IMR-90 (cell line): Measurements from ENCODE around the gene FER. TPM values are rescaled to one million over a fixed set of nuclear protein-coding genes. Genes with fewer than 3 reads are reported as not detected.

ENCODE experiments used
- ATAC-seq: fragments of 200-7000 bp; cut with Tn5 transposase; 2 replicates; pipeline ENCODE4 v1.9.1; 2020; ENCODE audit warnings: low read depth, mild to moderate bottlenecking, moderate library complexity
- BruUV-seq: library from RNA; stranded (reverse); fragments of 400-500 nt; replicated peaks from 2 replicates; lab custom pipeline; 2021; lab: Mats Ljungman, UMichigan
- CTCF ChIA-PET: fragments of 300-600 bp; formaldehyde crosslinking; extraction: SDS; loops from one replicate; lab custom pipeline; 2021; ENCODE audit warnings: antibody characterized with exemption; lab: Yijun Ruan, JAX
- POLR2A ChIA-PET: fragments of 300-600 bp; sonication (Branson Sonifier 250); formaldehyde crosslinking; loops from one replicate; lab custom pipeline; 2022; ENCODE audit warnings: antibody characterized with exemption; ENCODE audit not compliant: unreplicated experiment; lab: Charles Lee
- DNase-seq: peaks from one replicate; pipeline ENCODE4 v3.0.0; 2013
- H2AFZ ChIP-seq: replicated peaks from 2 replicates; pipeline ENCODE3; 2013; ENCODE audit warnings: low read length, mild to moderate bottlenecking; ENCODE audit not compliant: poor library complexity
- H2AK5ac ChIP-seq: 2 replicates; pipeline ENCODE4 v1.6.1; 2013; ENCODE audit warnings: low read depth, low read length, inconsistent platforms
- H2AK9ac ChIP-seq: replicated peaks from 2 replicates; pipeline ENCODE3; 2013; ENCODE audit warnings: mild to moderate bottlenecking, low read depth, low read length, moderate library complexity; ENCODE audit not compliant: poor library complexity
- H2BK120ac ChIP-seq: 2 replicates; pipeline ENCODE4 v1.6.1; 2013; ENCODE audit warnings: low read depth, low read length, inconsistent platforms
- H2BK15ac ChIP-seq: 3 replicates; pipeline ENCODE4 v1.6.1; 2013; ENCODE audit warnings: low read depth, low read length, inconsistent platforms
- H2BK20ac ChIP-seq: 2 replicates; pipeline ENCODE4 v1.6.1; 2013; ENCODE audit warnings: low read depth, mild to moderate bottlenecking, inconsistent platforms, low read length, moderate library complexity
- H2BK5ac ChIP-seq: 2 replicates; pipeline ENCODE4 v1.6.1; 2013; ENCODE audit warnings: mild to moderate bottlenecking, low read depth, low read length, inconsistent platforms; ENCODE audit not compliant: poor library complexity, severe bottlenecking
- H3K14ac ChIP-seq: replicated peaks from 2 replicates; pipeline ENCODE4 v1.6.1; 2013; ENCODE audit warnings: low read depth, low read length, inconsistent platforms
- H3K18ac ChIP-seq: 2 replicates; pipeline ENCODE4 v1.6.1; 2013; ENCODE audit warnings: low read depth, low read length, control low read depth
- H3K23ac ChIP-seq: 2 replicates; pipeline ENCODE4 v1.6.1; 2013; ENCODE audit warnings: low read depth, low read length, inconsistent platforms
- H3K27ac ChIP-seq: 2 replicates; pipeline ENCODE4 v1.5.1; 2013; ENCODE audit warnings: mild to moderate bottlenecking, control low read depth, low read length; ENCODE audit not compliant: insufficient read depth
- H3K27me3 ChIP-seq: 2 replicates; pipeline ENCODE4 v1.6.1; 2013; ENCODE audit warnings: low read length; ENCODE audit not compliant: control insufficient read depth, insufficient read depth
- H3K36me3 ChIP-seq: 2 replicates; pipeline ENCODE4 v1.6.1; 2013; ENCODE audit warnings: low read length, mixed read lengths; ENCODE audit not compliant: control insufficient read depth, insufficient read depth
- H3K4ac ChIP-seq: 2 replicates; pipeline ENCODE4 v1.6.1; 2013; ENCODE audit warnings: low read depth, low read length, inconsistent platforms
- H3K4me1 ChIP-seq: 2 replicates; pipeline ENCODE4 v1.6.1; 2013; ENCODE audit warnings: low read length, mixed read lengths; ENCODE audit not compliant: control insufficient read depth, insufficient read depth
- H3K4me2 ChIP-seq: 2 replicates; pipeline ENCODE4 v1.6.1; 2013; ENCODE audit warnings: low read depth, mild to moderate bottlenecking, control low read depth, low read length, moderate library complexity
- H3K4me3 ChIP-seq: 2 replicates; pipeline ENCODE4 v1.5.1; 2013; ENCODE audit warnings: low read depth, mild to moderate bottlenecking, control low read depth, low read length, moderate library complexity; ENCODE audit not compliant: insufficient read depth
- H3K56ac ChIP-seq: 2 replicates; pipeline ENCODE4 v1.6.1; 2013; ENCODE audit warnings: low read length, inconsistent platforms; ENCODE audit not compliant: insufficient read depth; ENCODE audit errors: extremely low read depth
- H3K79me1 ChIP-seq, 2 experiments: 2 replicates each; pipeline ENCODE4 v1.6.1; 2013; ENCODE audit warnings: low read length in 2 of 2, inconsistent platforms in 1 of 2, low read depth in 1 of 2
- H3K9ac ChIP-seq: 2 replicates; pipeline ENCODE4 v1.6.1; 2013; ENCODE audit warnings: low read depth, low read length, control low read depth
- H3K9me1 ChIP-seq: 2 replicates; pipeline ENCODE4 v1.6.1; 2013; ENCODE audit warnings: low read length, inconsistent platforms; ENCODE audit not compliant: insufficient read depth
- H3K9me3 ChIP-seq: 2 replicates; pipeline ENCODE4 v1.6.1; 2013; ENCODE audit warnings: low read length; ENCODE audit not compliant: control insufficient read depth, insufficient read depth
- H4K20me1 ChIP-seq: 2 replicates; pipeline ENCODE4 v1.6.1; 2013; ENCODE audit warnings: low read length, inconsistent platforms; ENCODE audit not compliant: insufficient read depth
- H4K5ac ChIP-seq: 2 replicates; pipeline ENCODE4 v1.6.1; 2013; ENCODE audit warnings: mild to moderate bottlenecking, low read depth, low read length, control low read depth
- H4K8ac ChIP-seq, 2 experiments: 2 replicates each; pipeline ENCODE4 v1.6.1; 2013; ENCODE audit warnings: low read depth in 2 of 2, low read length in 2 of 2, control low read depth in 1 of 2, inconsistent platforms in 1 of 2
- H4K91ac ChIP-seq: 2 replicates; pipeline ENCODE4 v1.6.1; 2013; ENCODE audit warnings: low read depth, low read length, inconsistent platforms; ENCODE audit not compliant: insufficient read depth
- FOS ChIP-seq: fragments of 150-350 bp; IDR thresholded peaks from 2 replicates; pipeline ENCODE4 v1.6.1; 2016; ENCODE audit warnings: low read depth, low read length
- WGBS, 2 experiments: methylation state at CpG; one replicate each; pipeline versions ENCODE4 v1.1.5 to v1.1.7; 2013; ENCODE audit warnings: missing lambda C conversion rate in 2 of 2; ENCODE audit not compliant: insufficient read length in 1 of 2; ENCODE audit errors: extremely low coverage in 2 of 2; 5-methylcytosine and 5-hydroxymethylcytosine counted together
- dilution Hi-C: fragments of 300-500 bp; cut with HindIII; formaldehyde crosslinking; loops from one replicate; pipeline ENCODE4 v1.14.3; 2018; ENCODE audit warnings: low sequenced_read_pairs; ENCODE audit not compliant: unreplicated experiment
- in situ Hi-C: fragments of 300-500 bp; cut with MboI; formaldehyde crosslinking; loops from 3 replicates; pipeline ENCODE4 v1.14.3; 2019; ENCODE audit warnings: low sequenced_read_pairs, inconsistent platforms, mixed read lengths
- intact Hi-C: fragments of 100-400 bp; cut with micrococcal nuclease; formaldehyde crosslinking; loops from 2 replicates; pipeline ENCODE4 v1.10.0; 2022
- polyA plus RNA-seq, 3 experiments: library from polyadenylated mRNA; depleted of rRNA; stranded (reverse); fragments of >200 nt; gene quantifications; 2 replicates each; pipeline ENCODE4 v1.2.3, GENCODE V29; 2012; ENCODE audit warnings: low replicate concordance in 1 of 3
- total RNA-seq: library from RNA; depleted of rRNA; stranded (reverse); fragments of >200 nt; gene quantifications from 2 replicates; pipeline ENCODE4 v1.2.3, GENCODE V29; 2012

FER gene
- total and polyA plus RNA-seq, 2 of the 4 experiments (the other 2 are of a cell fraction): 3.5 to 32.4 TPM

DNA sequence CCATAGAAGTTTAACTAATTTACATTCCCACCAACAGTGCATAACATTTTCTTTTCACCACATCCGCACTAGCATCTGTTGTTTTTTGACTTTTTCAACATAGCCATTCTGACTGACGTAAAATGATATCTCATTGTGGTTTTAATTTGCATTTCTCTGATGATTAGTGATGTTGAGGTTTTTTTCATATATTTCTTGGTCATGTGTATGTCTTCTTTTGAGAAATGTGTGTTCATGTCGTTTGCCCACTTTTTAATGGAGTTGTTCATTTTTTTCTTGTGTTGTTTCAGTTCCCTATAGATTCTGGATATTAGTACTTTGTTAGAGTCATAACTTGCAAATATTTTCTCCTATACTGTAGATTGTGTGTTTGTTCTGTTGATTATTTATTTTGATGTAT is 163.4 kb downstream of the FER start:
- H2AK5ac ChIP-seq: no peak overlapping the region
- no peak overlapping the region for H3K23ac ChIP-seq
- no peak overlapping the region for H3K4ac ChIP-seq
- H3K36me3 ChIP-seq: no peaks in the 10 kb centered on the region
- no peaks in the 10 kb centered on the region for H3K27me3 ChIP-seq
- H2AFZ ChIP-seq: no peak overlapping the region
- no peak overlapping the region for H3K9ac ChIP-seq
- no peak overlapping the region for H3K18ac ChIP-seq
- H4K91ac ChIP-seq: no peak overlapping the region
- H3K14ac ChIP-seq: no peak overlapping the region
- intact Hi-C loops (no loop called here), in situ Hi-C loops (no loop called here), dilution Hi-C loops (no loop called here)
- no peak overlapping the region for H3K27ac ChIP-seq
- H3K79me1 ChIP-seq: peaks cover 3 to 4% of the 10 kb centered on the region in 2 experiments; a peak in 1 of 4 replicates
- no peak overlapping the region for H4K5ac ChIP-seq
- H2AK9ac ChIP-seq: no peak overlapping the region
- H3K9me3 ChIP-seq: no peaks in the 10 kb centered on the region
- CTCF ChIA-PET: no interaction called here
- no peak overlapping the region for H2BK20ac ChIP-seq
- no peaks in the 10 kb centered on the region for H3K9me1 ChIP-seq
- H3K4me2 ChIP-seq: no peak overlapping the region
- no peak overlapping the region for H3K56ac ChIP-seq
- no peak for TF ChIP-seq FOS
- H4K20me1 ChIP-seq: no peaks in the 10 kb centered on the region
- ATAC-seq: no peak
- no peak for DNase-seq
- no peak overlapping the region for H2BK5ac ChIP-seq
- no CpG with 5 or more reads among the region's 3 CpGs for WGBS, 2 experiments
- no peaks in the 10 kb centered on the region for H3K4me1 ChIP-seq
- H2BK15ac ChIP-seq: no peak overlapping the region
- no peak overlapping the region for H4K8ac ChIP-seq
- H3K4me3 ChIP-seq: no peak overlapping the region
- no TSS peak for BruUV-seq
- POLR2A ChIA-PET: no interaction called here
- H2BK120ac ChIP-seq: no peak overlapping the region
